ENCODE data around the gene PLXNA2.

Gene PLXNA2

GRCh38 chr1:208185801-208186231 lies 58.4 kb downstream of the PLXNA2 start:
- TF ChIP-seq GATA2 (IDR thresholded peaks at IDR 0.05; ENCODE audit: low read depth, low read length) (no peak), GATA3 (IDR thresholded peaks at IDR 0.05; ENCODE audit: low read depth, low read length) (no peak)

DNA sequence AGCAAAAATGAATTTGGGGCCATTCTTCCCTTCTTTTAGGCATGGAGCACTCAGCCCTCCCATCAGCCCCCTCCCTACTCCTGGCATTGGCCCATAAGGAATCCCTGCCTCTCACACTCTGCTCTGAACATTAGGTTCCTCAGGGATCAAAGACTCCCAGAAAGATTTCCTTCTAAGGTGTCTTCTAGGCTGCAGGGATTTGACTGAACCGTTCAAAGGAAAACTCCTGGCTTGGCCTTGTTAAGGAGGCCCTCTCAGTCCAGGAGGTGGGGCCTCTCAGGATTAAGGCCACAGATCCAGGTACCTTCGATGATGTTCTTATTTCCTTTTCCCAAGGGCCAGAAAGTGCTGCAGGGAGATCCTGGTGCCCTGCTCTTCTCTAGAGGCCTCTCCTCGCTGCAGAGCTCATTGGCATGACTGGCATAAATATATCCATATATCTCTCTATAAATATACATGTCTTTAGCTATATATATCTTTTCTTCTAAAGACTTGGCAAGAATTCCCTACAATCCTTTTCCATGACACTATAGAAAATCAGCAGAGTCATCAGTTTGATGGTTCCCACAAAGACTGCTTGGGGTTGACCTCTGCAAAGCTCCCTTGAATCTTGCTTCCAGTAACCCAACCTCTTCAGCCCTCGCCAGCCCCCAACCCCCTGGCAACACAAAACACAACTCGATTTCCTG lies 59.1 kb downstream of the PLXNA2 start:
- TF ChIP-seq GATA2 (IDR thresholded peaks at IDR 0.05; ENCODE audit: low read depth, low read length) (no peak), GATA3 (IDR thresholded peaks at IDR 0.05; ENCODE audit: low read depth, low read length) (no peak)

GRCh38 chr1:208183977-208184911 lies 59.9 kb downstream of the PLXNA2 start:
- no peak for TF ChIP-seq GATA3 (IDR thresholded peaks at IDR 0.05; ENCODE audit: low read depth, low read length)
- TF ChIP-seq GATA2 (IDR thresholded peaks at IDR 0.05; ENCODE audit: low read depth, low read length): no peak

DNA sequence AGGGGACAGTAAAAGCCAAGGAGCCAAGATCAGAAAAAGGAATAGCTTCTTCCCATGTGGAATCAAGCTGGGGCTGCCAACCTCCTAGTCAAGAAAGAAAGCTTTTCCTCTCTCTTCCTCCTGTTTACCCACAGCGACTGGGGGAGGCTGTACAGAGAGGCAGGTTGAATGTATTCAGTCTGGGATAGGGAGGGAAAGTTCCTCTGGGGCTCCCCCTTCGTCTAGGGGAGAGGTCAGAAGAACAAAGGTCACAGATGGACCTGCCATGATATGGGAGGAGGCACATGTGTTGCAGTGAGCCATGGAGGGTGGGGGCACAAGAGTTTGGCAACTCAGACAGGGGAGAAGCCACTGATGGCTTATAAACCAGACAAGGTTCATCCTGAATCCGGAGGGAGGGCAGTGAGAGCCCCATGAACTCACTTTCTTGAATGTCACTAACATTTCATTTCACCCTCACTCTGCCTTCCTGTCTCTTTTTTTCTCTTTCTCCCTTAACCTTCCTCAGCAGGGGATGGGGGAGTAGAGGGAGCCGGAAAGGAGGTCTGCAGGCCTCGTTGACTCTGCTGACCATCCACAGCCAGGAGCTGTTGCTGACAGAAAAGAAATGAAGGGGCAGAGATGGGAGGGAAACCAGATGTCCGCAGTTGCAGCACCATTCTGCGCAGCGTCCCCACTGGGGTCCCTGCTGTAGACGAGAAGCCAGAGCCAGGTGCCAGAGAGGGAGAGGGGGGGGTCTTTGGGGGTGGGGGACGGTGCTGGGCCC lies 61.1 kb downstream of the PLXNA2 start:
- TF ChIP-seq GATA3 (IDR thresholded peaks at IDR 0.05; ENCODE audit: low read depth, low read length) (no peak), GATA2 (IDR thresholded peaks at IDR 0.05; ENCODE audit: low read depth, low read length) (no peak)

- no peak for TF ChIP-seq GATA2 (IDR thresholded peaks at IDR 0.05; ENCODE audit: low read depth, low read length)
- no peak for TF ChIP-seq GATA3 (IDR thresholded peaks at IDR 0.05; ENCODE audit: low read depth, low read length)
Observed at GRCh38 chr1:208181364-208181763, 62.8 kb downstream of the PLXNA2 start.

GRCh38 chr1:208180421-208180820 lies 63.8 kb downstream of the PLXNA2 start:
- TF ChIP-seq GATA3 (IDR thresholded peaks at IDR 0.05; ENCODE audit: low read depth, low read length) (no peak), GATA2 (IDR thresholded peaks at IDR 0.05; ENCODE audit: low read depth, low read length) (no peak)

DNA sequence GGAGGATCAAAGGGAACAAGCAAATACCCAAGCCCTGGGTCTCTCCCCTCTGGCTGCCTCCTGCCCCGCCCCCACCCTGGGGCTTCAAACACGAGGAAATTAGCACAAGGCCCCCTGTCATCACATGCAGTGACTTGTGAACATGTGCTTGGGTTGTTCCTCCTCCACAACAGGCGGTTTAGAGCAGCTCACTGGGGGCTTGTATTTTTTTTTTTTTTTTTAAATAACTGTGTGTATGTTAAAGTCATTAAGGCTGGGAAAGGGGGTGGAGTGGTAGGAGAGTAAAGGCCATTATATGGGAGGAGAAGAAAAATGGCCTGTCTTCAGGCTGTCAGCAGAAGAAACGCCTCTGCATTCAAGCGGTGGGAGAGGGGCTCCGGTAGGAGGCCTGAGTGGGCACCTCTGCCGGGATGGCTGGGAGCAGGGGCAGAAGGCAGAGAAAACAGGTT lies 64.2 kb downstream of the PLXNA2 start:
- TF ChIP-seq GATA2 (IDR thresholded peaks at IDR 0.05; ENCODE audit: low read depth, low read length) (no peak), GATA3 (IDR thresholded peaks at IDR 0.05; ENCODE audit: low read depth, low read length) (no peak)

GRCh38 chr1:208179263-208179816 lies 64.8 kb downstream of the PLXNA2 start:
- no peak for TF ChIP-seq GATA3 (IDR thresholded peaks at IDR 0.05; ENCODE audit: low read depth, low read length)
- TF ChIP-seq GATA2 (IDR thresholded peaks at IDR 0.05; ENCODE audit: low read depth, low read length): peak; percentile 68

- no peak for TF ChIP-seq GATA2 (IDR thresholded peaks at IDR 0.05; ENCODE audit: low read depth, low read length)
- no peak for TF ChIP-seq GATA3 (IDR thresholded peaks at IDR 0.05; ENCODE audit: low read depth, low read length)
Observed at GRCh38 chr1:208178091-208178529, 66.1 kb downstream of the PLXNA2 start.

DNA sequence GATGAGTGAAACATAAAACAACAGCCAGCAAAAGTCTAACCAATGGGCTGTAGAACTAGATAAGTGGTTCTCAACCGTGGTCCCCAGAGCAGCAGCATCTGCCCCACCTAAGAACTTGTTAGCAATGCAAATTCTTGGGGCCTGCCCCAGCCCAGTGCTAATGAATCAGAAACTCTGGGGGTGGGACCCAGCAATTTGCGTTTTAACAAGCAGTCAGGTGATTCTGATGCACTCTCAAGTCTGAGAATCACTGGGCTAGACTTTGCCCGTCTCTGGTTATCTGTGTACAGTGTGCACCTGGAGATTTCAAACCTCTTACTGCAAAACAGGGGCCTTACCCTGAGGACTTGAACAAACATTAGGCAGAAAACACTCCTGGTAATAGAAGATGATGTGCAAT lies 66.5 kb downstream of the PLXNA2 start:
- TF ChIP-seq GATA2 (IDR thresholded peaks at IDR 0.05; ENCODE audit: low read depth, low read length) (no peak), GATA3 (IDR thresholded peaks at IDR 0.05; ENCODE audit: low read depth, low read length) (no peak)

- TF ChIP-seq GATA2 (IDR thresholded peaks at IDR 0.05; ENCODE audit: low read depth, low read length) (no peak), GATA3 (IDR thresholded peaks at IDR 0.05; ENCODE audit: low read depth, low read length) (no peak)
Observed at GRCh38 chr1:208176649-208177048, 67.5 kb downstream of the PLXNA2 start.

- TF ChIP-seq GATA3 (IDR thresholded peaks at IDR 0.05; ENCODE audit: low read depth, low read length) (no peak), GATA2 (IDR thresholded peaks at IDR 0.05; ENCODE audit: low read depth, low read length) (no peak)
Observed at GRCh38 chr1:208175508-208175895, 68.7 kb downstream of the PLXNA2 start.

DNA sequence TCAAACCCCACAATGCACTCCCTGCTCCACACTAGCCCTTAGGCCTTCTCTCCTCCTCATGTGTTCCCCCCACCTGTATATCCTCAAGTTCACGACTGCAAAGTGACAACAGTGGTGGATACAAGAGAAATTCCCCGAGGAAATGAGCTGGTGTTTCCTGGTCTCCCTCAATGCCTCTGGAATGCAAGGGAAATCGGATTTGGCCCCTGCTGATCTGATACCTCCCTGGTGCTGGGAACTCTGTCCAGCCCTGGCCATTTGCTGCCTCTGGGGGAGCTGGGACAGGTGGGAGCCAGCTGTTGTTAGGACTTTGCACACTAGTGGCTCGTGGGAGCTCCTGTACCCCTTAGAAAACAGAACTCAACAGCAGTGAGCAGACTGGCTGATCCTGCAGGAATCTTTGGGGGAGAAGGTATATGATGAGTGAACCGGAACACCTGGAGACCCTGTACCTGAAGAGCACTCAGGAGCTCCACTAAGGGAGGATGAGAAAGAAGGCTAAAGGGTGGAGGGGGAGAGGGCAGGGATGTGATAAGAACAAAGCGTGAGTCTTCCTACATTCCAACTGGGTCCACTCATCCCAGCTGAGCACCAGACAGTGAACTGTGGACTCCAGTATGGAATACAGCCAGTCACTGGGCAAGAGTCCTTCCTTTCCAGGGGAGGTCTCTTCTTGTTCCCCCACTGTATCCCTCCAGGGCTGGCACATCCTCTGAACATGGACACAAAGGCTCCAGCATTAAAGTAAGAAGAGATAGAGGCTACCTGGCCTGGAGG lies 69.3 kb downstream of the PLXNA2 start:
- TF ChIP-seq GATA2 (IDR thresholded peaks at IDR 0.05; ENCODE audit: low read depth, low read length) (peak; percentile 36), GATA3 (IDR thresholded peaks at IDR 0.05; ENCODE audit: low read depth, low read length) (no peak)
